Measurements from ENCODE around the gene RXRA.

DNA sequence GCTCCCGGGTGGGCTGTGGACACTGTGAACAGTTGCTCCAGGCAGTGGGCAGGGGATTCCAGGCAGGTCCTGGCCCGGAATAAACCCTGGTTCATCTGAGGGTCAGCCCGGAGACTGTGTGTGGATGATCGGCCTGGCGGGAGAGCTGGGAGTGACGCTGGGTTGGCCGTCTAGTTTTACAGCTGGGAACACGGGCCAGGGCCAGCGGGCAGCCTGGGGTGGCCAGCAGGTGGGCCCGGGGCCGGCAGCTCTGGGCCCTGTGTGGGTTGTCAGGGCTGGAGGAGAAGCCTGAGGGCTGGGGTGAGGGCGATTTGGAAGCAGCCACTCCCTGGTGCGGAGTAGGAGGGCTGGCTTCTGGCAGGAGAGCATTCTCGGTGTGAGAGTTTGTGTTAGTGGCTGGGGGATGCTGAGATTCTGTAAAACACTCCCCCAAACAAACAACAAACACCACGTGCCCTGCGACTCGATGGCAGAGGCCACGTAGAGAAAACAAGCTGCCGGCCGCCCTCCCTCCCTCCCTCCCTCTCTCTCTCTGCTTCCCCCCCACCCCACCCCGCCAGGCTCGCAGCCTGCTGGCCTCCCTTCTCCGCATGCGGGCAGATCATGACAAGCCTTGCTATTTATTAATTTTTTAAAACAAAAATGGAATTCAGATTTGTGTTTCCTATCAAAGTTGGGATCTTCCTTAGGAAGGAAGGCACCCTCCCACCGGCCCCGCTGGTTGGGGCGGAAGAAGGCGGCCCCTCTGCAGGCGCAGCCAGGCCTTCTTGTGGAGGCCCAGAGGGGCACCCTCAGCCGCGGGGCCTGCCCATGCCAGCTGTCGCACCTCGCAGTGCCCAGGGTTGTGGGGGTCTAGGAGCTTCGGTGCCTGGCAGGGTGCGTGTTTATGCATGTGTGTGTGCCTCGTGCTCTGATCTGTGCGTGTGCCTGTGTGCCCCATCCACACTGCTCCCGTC, 49.5 kb downstream of the RXRA start:
- TF ChIP-seq CTCF (IDR thresholded peaks at IDR 0.05) (no peak), POLR2AphosphoS5 (IDR thresholded peaks at IDR 0.05) (no peak), POLR2A (IDR thresholded peaks at IDR 0.05) (no peak)
